HepG2 (cell line): ENCODE data around the gene MFAP4. TPM values are rescaled to one million over a fixed set of nuclear protein-coding genes. Genes with fewer than 3 reads are reported as not detected.

Source experiments
- BRF2 ChIP-seq: sonication (generic); formaldehyde crosslinking; IDR thresholded peaks from 2 replicates; pipeline ENCODE4 v1.8.1; 2022; ENCODE audit warnings: mild to moderate bottlenecking, missing genetic modification reagents
- CBFB ChIP-seq: sonication (generic); formaldehyde crosslinking; IDR thresholded peaks from 2 replicates; pipeline ENCODE4 v1.4.0; 2020; ENCODE audit warnings: missing genetic modification reagents
- GMEB1 ChIP-seq: sonication (generic); formaldehyde crosslinking; IDR thresholded peaks from 2 replicates; pipeline ENCODE4 v1.5.1; 2020; ENCODE audit warnings: missing genetic modification reagents, mild to moderate bottlenecking, borderline replicate concordance
- GPBP1L1 ChIP-seq: sonication (generic); formaldehyde crosslinking; IDR thresholded peaks from 2 replicates; pipeline ENCODE4 v1.5.0; 2020; ENCODE audit warnings: mild to moderate bottlenecking, missing genetic modification reagents
- GPN1 ChIP-seq: sonication (generic); formaldehyde crosslinking; IDR thresholded peaks from 2 replicates; pipeline ENCODE4 v1.5.1; 2020; ENCODE audit warnings: missing genetic modification reagents, borderline replicate concordance
- MTERF4 ChIP-seq: sonication (generic); formaldehyde crosslinking; IDR thresholded peaks from 2 replicates; pipeline ENCODE4 v1.8.0; 2023; ENCODE audit warnings: mild to moderate bottlenecking, missing genetic modification reagents
- NONO ChIP-seq, 2 experiments: fragments of 450-650 bp in 1 of 2; sonication (generic) in 1 of 2; formaldehyde crosslinking in 1 of 2; IDR thresholded peaks in 1 of 2; conservative IDR thresholded peaks in 1 of 2; 2 replicates each; pipeline versions ENCODE4 v1.6.1 to v1.8.0; 2017 to 2022; ENCODE audit warnings: mild to moderate bottlenecking in 1 of 2, missing genetic modification reagents in 1 of 2, moderate library complexity in 1 of 2
- NR3C1 ChIP-seq: sonication (generic); formaldehyde crosslinking; IDR thresholded peaks from 2 replicates; pipeline ENCODE4 v1.4.0; 2020; ENCODE audit warnings: missing genetic modification reagents
- PHB2 ChIP-seq: fragments of 450-650 bp; IDR thresholded peaks from 2 replicates; pipeline ENCODE4 v1.6.1; 2018; ENCODE audit not compliant: partially characterized antibody
- ZNF138 ChIP-seq: sonication (generic); formaldehyde crosslinking; IDR thresholded peaks from 2 replicates; pipeline ENCODE4 v1.5.0; 2020; ENCODE audit warnings: mild to moderate bottlenecking, low read depth, missing genetic modification reagents
- ZNF17 ChIP-seq: sonication (generic); formaldehyde crosslinking; IDR thresholded peaks from 2 replicates; pipeline ENCODE4 v1.5.0; 2020; ENCODE audit warnings: mild to moderate bottlenecking, missing genetic modification reagents
- ZNF337 ChIP-seq: sonication (generic); formaldehyde crosslinking; IDR thresholded peaks from 2 replicates; pipeline ENCODE4 v1.5.1; 2020; ENCODE audit warnings: missing genetic modification reagents, low read depth, mild to moderate bottlenecking, borderline replicate concordance
- ZNF354B ChIP-seq: sonication (generic); formaldehyde crosslinking; IDR thresholded peaks from 2 replicates; pipeline ENCODE4 v1.8.0; 2022; ENCODE audit warnings: mild to moderate bottlenecking, missing genetic modification reagents
- ZNF816 ChIP-seq: sonication (generic); formaldehyde crosslinking; IDR thresholded peaks from 2 replicates; pipeline ENCODE4 v1.8.0; 2022; ENCODE audit warnings: missing genetic modification reagents, mild to moderate bottlenecking, borderline replicate concordance
- ZSCAN9 ChIP-seq: IDR thresholded peaks from 2 replicates; pipeline ENCODE4 v1.6.1; 2016; ENCODE audit warnings: borderline replicate concordance
- ZZZ3 ChIP-seq: sonication (generic); formaldehyde crosslinking; IDR thresholded peaks from 2 replicates; pipeline ENCODE4 v1.4.0; 2020; ENCODE audit warnings: missing genetic modification reagents, mild to moderate bottlenecking, borderline replicate concordance
- polyA plus RNA-seq, 8 experiments: library from polyadenylated mRNA; depleted of rRNA in 3 of 8; stranded (reverse) in 7 of 8; unstranded in 1 of 8; fragments of >200 nt; fragmentation: Illumina TruSeq in 4 of 8; extraction: Trizol in 4 of 8; gene quantifications; 2 replicates each; pipeline versions ENCODE4 v1.2.1 to v1.2.3, GENCODE V29; 2011 to 2016; ENCODE audit warnings: low read depth in 4 of 8, missing spikeins in 1 of 8, mixed read lengths in 1 of 8; ENCODE audit not compliant: insufficient read depth in 1 of 8
- total RNA-seq, 5 experiments: library from RNA; depleted of rRNA; stranded (reverse); fragments of >200 nt; fragmentation: Illumina TruSeq; extraction: Trizol; gene quantifications; 2 replicates each; pipeline ENCODE4 v1.2.3, GENCODE V29; 2016; ENCODE audit warnings: low read depth in 1 of 5
- TF ChIP-seq, protein P1 (sequence below): sonication (generic); formaldehyde crosslinking; IDR thresholded peaks from 2 replicates; pipeline ENCODE4 v1.5.1; 2020; ENCODE audit warnings: mild to moderate bottlenecking, missing genetic modification reagents, moderate library complexity

MFAP4 gene
- total and polyA plus RNA-seq, 2 of the 13 experiments (the other 11 are each of a cell fraction or from before 2014, with no cell fraction given) = 0.08 TPM; not detected in 1

DNA sequence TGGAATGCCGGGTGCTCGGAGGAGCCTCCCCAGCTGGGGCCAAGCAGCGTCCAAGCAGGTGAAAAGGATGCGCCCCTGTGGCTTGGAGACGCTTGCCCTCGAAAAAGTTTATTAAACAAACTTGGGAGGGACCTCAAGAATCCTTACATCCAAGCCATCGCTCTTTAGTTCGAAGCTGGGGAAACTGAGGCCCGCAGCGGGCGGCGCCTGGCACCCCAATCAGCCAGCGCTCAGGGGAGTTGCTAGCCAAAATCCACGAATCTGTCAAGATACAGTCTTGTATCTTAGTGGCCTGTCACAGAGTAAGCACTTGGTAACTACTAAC, 23.9 kb downstream of the MFAP4 start (continued):
- TF ChIP-seq ZNF816 (CRISPR knock-in tag) = no peak
- TF ChIP-seq GPBP1L1 = no peak
- TF ChIP-seq, protein P1, sequence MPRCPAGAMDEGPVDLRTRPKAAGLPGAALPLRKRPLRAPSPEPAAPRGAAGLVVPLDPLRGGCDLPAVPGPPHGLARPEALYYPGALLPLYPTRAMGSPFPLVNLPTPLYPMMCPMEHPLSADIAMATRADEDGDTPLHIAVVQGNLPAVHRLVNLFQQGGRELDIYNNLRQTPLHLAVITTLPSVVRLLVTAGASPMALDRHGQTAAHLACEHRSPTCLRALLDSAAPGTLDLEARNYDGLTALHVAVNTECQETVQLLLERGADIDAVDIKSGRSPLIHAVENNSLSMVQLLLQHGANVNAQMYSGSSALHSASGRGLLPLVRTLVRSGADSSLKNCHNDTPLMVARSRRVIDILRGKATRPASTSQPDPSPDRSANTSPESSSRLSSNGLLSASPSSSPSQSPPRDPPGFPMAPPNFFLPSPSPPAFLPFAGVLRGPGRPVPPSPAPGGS (CRISPR knock-in tag) = no peak
- no peak for TF ChIP-seq BRF2 (CRISPR knock-in tag)
- no peak for TF ChIP-seq ZZZ3 (CRISPR knock-in tag)
- no peak for TF ChIP-seq NONO (IDR thresholded peaks at IDR 0.05)
- TF ChIP-seq NONO (CRISPR knock-in tag; conservative IDR thresholded peaks at IDR 0.05) = no peak
- no peak for TF ChIP-seq GPN1 (CRISPR knock-in tag)
- 0 out of 2 replicates have a peak, but pooled peaks have one; percentile 2 for TF ChIP-seq GMEB1 (CRISPR knock-in tag)
- TF ChIP-seq ZSCAN9 (CRISPR knock-in tag) = no peak; the same call in 1 of the 2 replicates
- TF ChIP-seq ZNF17 (CRISPR knock-in tag) = no peak
- no peak for TF ChIP-seq ZNF337
- no peak for TF ChIP-seq PHB2
- no peak for TF ChIP-seq MTERF4 (CRISPR knock-in tag)
- TF ChIP-seq CBFB (CRISPR knock-in tag) = no peak
- TF ChIP-seq ZNF138 (CRISPR knock-in tag) = no peak
- TF ChIP-seq NR3C1 (CRISPR knock-in tag) = no peak
- TF ChIP-seq ZNF354B (CRISPR knock-in tag) = 0 out of 2 replicates have a peak, but pooled peaks have one; percentile 6
